OCI-LY1 (cell line): ENCODE data around the gene KLHL40.

ENCODE experiments used
- H2AFZ ChIP-seq: fragments of 200-600 bp; sonication (generic), shearing (Covaris generic); 2 replicates; pipeline ENCODE4 v1.6.0; 2014; ENCODE audit warnings: antibody characterized with exemption, mild to moderate bottlenecking, low read length
- H3F3A ChIP-seq: fragments of 200-600 bp; sonication (generic), shearing (Covaris generic); 2 replicates; pipeline ENCODE4 v1.6.0; 2014; ENCODE audit warnings: mild to moderate bottlenecking, antibody characterized with exemption, low read length, moderate library complexity; ENCODE audit not compliant: insufficient read depth
- H3K27ac ChIP-seq: fragments of 200-600 bp; sonication (generic); 2 replicates; pipeline ENCODE4 v1.5.1; 2014; ENCODE audit warnings: low read length, mixed run types, mild to moderate bottlenecking, low read depth; ENCODE audit not compliant: poor library complexity, severe bottlenecking
- H3K27me3 ChIP-seq: fragments of 200-600 bp; sonication (generic); 2 replicates; pipeline ENCODE4 v1.6.0; 2014; ENCODE audit warnings: antibody characterized with exemption, mild to moderate bottlenecking, low read length, moderate library complexity; ENCODE audit not compliant: insufficient read depth
- H3K36me3 ChIP-seq: fragments of 200-600 bp; sonication (generic); 2 replicates; pipeline ENCODE4 v1.6.1; 2014; ENCODE audit warnings: mild to moderate bottlenecking, antibody characterized with exemption, low read length, moderate library complexity, mixed read lengths; ENCODE audit not compliant: insufficient read depth
- H3K4me1 ChIP-seq: fragments of 200-600 bp; sonication (generic); 2 replicates; pipeline ENCODE4 v1.5.1; 2014; ENCODE audit warnings: mild to moderate bottlenecking, low read length, moderate library complexity; ENCODE audit not compliant: insufficient read depth, severe bottlenecking
- H3K4me2 ChIP-seq: fragments of 200-600 bp; sonication (generic), shearing (Covaris generic); 2 replicates; pipeline ENCODE4 v1.6.1; 2014; ENCODE audit warnings: low read length
- H3K4me3 ChIP-seq: fragments of 200-600 bp; sonication (generic); 2 replicates; pipeline ENCODE4 v1.5.1; 2014; ENCODE audit warnings: low read length, low read depth, mild to moderate bottlenecking, mixed read lengths; ENCODE audit not compliant: poor library complexity, severe bottlenecking
- H3K79me2 ChIP-seq: fragments of 200-600 bp; shearing (Covaris generic); 2 replicates; pipeline ENCODE4 v1.6.1; 2016; ENCODE audit warnings: mixed run types, low read length, mixed read lengths; ENCODE audit not compliant: insufficient read depth
- H3K9ac ChIP-seq: fragments of 200-600 bp; sonication (generic), shearing (Covaris generic); 2 replicates; pipeline ENCODE4 v1.6.1; 2014; ENCODE audit warnings: mild to moderate bottlenecking, low read length, mixed read lengths
- H3K9me2 ChIP-seq: fragments of 200-600 bp; sonication (generic), shearing (Covaris generic); 2 replicates; pipeline ENCODE4 v1.6.1; 2014; ENCODE audit warnings: low read depth, mild to moderate bottlenecking, low read length, mixed read lengths
- H3K9me3 ChIP-seq: fragments of 200-600 bp; shearing (Covaris generic); 2 replicates; pipeline ENCODE4 v1.6.1; 2014; ENCODE audit warnings: low read length, mixed read lengths
- H4K20me1 ChIP-seq: fragments of 200-600 bp; sonication (generic), shearing (Covaris generic); 2 replicates; pipeline ENCODE4 v1.6.0; 2016; ENCODE audit warnings: mild to moderate bottlenecking, low read length; ENCODE audit not compliant: insufficient read depth
- EZH2 ChIP-seq: fragments of 200-600 bp; sonication (generic), shearing (Covaris generic); IDR thresholded peaks from 2 replicates; pipeline ENCODE4 v1.8.0; 2017; ENCODE audit warnings: borderline replicate concordance, mixed run types, mild to moderate bottlenecking, antibody characterized with exemption, low read length, moderate library complexity, mixed read lengths
- TF ChIP-seq, protein P1 (sequence below): fragments of 200-600 bp; sonication (generic), shearing (Covaris generic); IDR thresholded peaks from 2 replicates; pipeline ENCODE4 v1.5.1; 2017; ENCODE audit warnings: mild to moderate bottlenecking, antibody characterized with exemption, low read length, moderate library complexity, mixed read lengths

The KLHL40 gene

DNA sequence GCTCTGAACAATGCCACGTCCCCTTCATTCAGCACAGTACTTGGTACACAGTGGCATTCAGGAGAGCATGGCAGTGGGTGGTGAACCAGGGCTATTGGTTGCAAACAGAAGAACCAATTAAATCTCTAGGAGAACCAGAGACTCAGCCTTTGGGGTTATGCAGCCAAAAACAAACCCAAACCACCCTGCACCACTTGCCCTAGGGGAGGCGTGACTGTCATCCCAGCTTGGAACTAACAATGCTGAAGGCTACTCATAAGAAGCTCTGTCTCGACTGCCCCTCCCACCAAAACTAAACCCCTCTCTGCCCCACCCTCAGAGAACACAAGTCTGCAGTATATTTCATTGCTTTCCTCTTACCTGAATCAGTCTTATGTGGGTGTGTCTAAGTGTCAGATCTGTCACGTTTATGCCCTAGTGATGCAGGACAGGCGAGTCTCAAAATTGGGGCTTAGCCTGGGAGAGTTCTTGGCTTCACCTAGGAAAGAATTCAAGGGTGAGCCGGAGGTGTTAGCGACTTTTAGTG, 15.2 kb upstream of the KLHL40 start:
- Histone ChIP-seq H3K79me2 (no peaks in the 10 kb centered on the region), H3K9me3 (no peaks in the 10 kb centered on the region), H3K4me3 (no peak overlapping the region), H3K27me3 (no peaks in the 10 kb centered on the region), H3F3A (no peaks in the 10 kb centered on the region), H3K27ac (no peak overlapping the region), H4K20me1 (no peaks in the 10 kb centered on the region), H3K4me1 (no peaks in the 10 kb centered on the region), H3K36me3 (no peaks in the 10 kb centered on the region), H3K9me2 (no peaks in the 10 kb centered on the region), H2AFZ (no peak overlapping the region), H3K9ac (no peak overlapping the region), H3K4me2 (no peak overlapping the region)
- TF ChIP-seq, protein P1, sequence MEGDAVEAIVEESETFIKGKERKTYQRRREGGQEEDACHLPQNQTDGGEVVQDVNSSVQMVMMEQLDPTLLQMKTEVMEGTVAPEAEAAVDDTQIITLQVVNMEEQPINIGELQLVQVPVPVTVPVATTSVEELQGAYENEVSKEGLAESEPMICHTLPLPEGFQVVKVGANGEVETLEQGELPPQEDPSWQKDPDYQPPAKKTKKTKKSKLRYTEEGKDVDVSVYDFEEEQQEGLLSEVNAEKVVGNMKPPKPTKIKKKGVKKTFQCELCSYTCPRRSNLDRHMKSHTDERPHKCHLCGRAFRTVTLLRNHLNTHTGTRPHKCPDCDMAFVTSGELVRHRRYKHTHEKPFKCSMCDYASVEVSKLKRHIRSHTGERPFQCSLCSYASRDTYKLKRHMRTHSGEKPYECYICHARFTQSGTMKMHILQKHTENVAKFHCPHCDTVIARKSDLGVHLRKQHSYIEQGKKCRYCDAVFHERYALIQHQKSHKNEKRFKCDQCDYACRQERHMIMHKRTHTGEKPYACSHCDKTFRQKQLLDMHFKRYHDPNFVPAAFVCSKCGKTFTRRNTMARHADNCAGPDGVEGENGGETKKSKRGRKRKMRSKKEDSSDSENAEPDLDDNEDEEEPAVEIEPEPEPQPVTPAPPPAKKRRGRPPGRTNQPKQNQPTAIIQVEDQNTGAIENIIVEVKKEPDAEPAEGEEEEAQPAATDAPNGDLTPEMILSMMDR: no peak
- TF ChIP-seq EZH2: no peak

- no peaks in the 10 kb centered on the region for H3K9me3 ChIP-seq
- H4K20me1 ChIP-seq: no peaks in the 10 kb centered on the region
- no peaks in the 10 kb centered on the region for H3K9me2 ChIP-seq
- H3K4me3 ChIP-seq: no peak overlapping the region
- H3F3A ChIP-seq: no peaks in the 10 kb centered on the region
- no peak overlapping the region for H3K4me2 ChIP-seq
- H3K36me3 ChIP-seq: no peaks in the 10 kb centered on the region; the same call in 1 of the 2 replicates
- H3K79me2 ChIP-seq: no peaks in the 10 kb centered on the region
- H3K4me1 ChIP-seq: no peaks in the 10 kb centered on the region
- H3K27ac ChIP-seq: no peak overlapping the region
- H3K27me3 ChIP-seq: no peaks in the 10 kb centered on the region
- no peak overlapping the region for H3K9ac ChIP-seq
- TF ChIP-seq, protein P1: no peak
- TF ChIP-seq EZH2: no peak
- H2AFZ ChIP-seq: no peak overlapping the region
Observed at GRCh38 chr3:42670670-42671069, 14.7 kb upstream of the KLHL40 start.

- H3K9me2 ChIP-seq: no peaks in the 10 kb centered on the region
- no peak overlapping the region for H3K4me2 ChIP-seq
- H3K9me3 ChIP-seq: no peaks in the 10 kb centered on the region
- no peak overlapping the region for H2AFZ ChIP-seq
- TF ChIP-seq, protein P1: no peak
- TF ChIP-seq EZH2: no peak
- no peak overlapping the region for H3K4me3 ChIP-seq
- no peak overlapping the region for H3K9ac ChIP-seq
- no peaks in the 10 kb centered on the region for H3F3A ChIP-seq
- H3K4me1 ChIP-seq: no peaks in the 10 kb centered on the region
- H3K27ac ChIP-seq: no peak overlapping the region
- no peaks in the 10 kb centered on the region for H3K27me3 ChIP-seq
- no peaks in the 10 kb centered on the region; the same call in 1 of the 2 replicates for H3K36me3 ChIP-seq
- H4K20me1 ChIP-seq: no peaks in the 10 kb centered on the region
- H3K79me2 ChIP-seq: no peaks in the 10 kb centered on the region
Observed at GRCh38 chr3:42672515-42672914, 12.8 kb upstream of the KLHL40 start.
